Astrocyte (in vitro differentiated cells and primary cell): ENCODE results near the gene EPS8L1. TPM values are rescaled to one million over a fixed set of nuclear protein-coding genes. Genes with fewer than 3 reads are reported as not detected.

Source experiments
- DNase-seq: peaks from one replicate; pipeline ENCODE4 v3.0.0-alpha.2; 2010; ENCODE audit warnings: low read depth
- FAIRE-seq: peaks from 2 replicates; lab custom pipeline; 2011; peaks lifted over from hg19 to GRCh38; lab: Jason Lieb, UNC
- H2AFZ ChIP-seq: 2 replicates; pipeline ENCODE4 v1.6.0; 2012; ENCODE audit warnings: low read depth, low read length, inconsistent platforms
- H3K27ac ChIP-seq: 2 replicates; pipeline ENCODE4 v1.5.1; 2011; ENCODE audit warnings: low read depth, low read length, inconsistent platforms
- H3K27me3 ChIP-seq: 2 replicates; pipeline ENCODE4 v1.6.0; 2011; ENCODE audit warnings: low read length, inconsistent platforms; ENCODE audit not compliant: insufficient read depth
- H3K36me3 ChIP-seq: 2 replicates; pipeline ENCODE4 v1.5.1; 2011; ENCODE audit warnings: low read length, inconsistent platforms; ENCODE audit not compliant: insufficient read depth
- H3K4me1 ChIP-seq: 2 replicates; pipeline ENCODE4 v1.5.1; 2011; ENCODE audit warnings: low read length, inconsistent platforms; ENCODE audit not compliant: insufficient read depth
- H3K4me2 ChIP-seq: 2 replicates; pipeline ENCODE4 v1.6.0; 2012; ENCODE audit warnings: low read length, inconsistent platforms
- H3K4me3 ChIP-seq: 2 replicates; pipeline ENCODE4 v1.5.1; 2011; ENCODE audit warnings: low read depth, mild to moderate bottlenecking, low read length, inconsistent platforms; ENCODE audit not compliant: insufficient read depth
- H3K79me2 ChIP-seq: 2 replicates; pipeline ENCODE4 v1.6.0; 2012; ENCODE audit warnings: mild to moderate bottlenecking, low read length, inconsistent platforms; ENCODE audit not compliant: insufficient read depth
- H3K9ac ChIP-seq: 2 replicates; pipeline ENCODE4 v1.6.0; 2012; ENCODE audit warnings: mild to moderate bottlenecking, low read length, inconsistent platforms
- H3K9me3 ChIP-seq: 2 replicates; pipeline ENCODE4 v1.5.1; 2012; ENCODE audit warnings: low read depth, mild to moderate bottlenecking, low read length, inconsistent platforms; ENCODE audit not compliant: insufficient read depth
- H4K20me1 ChIP-seq: 2 replicates; pipeline ENCODE4 v1.6.0; 2012; ENCODE audit warnings: low read length, inconsistent platforms; ENCODE audit not compliant: insufficient read depth
- H3K27ac Mint-ChIP-seq: one replicate; pipeline ENCODE4 v1.8.0; 2021; ENCODE audit warnings: mild to moderate bottlenecking, mixed read lengths; ENCODE audit not compliant: unreplicated experiment
- H3K27me3 Mint-ChIP-seq: one replicate; pipeline ENCODE4 v1.8.0; 2021; ENCODE audit warnings: low read depth, mixed read lengths; ENCODE audit not compliant: unreplicated experiment
- H3K36me3 Mint-ChIP-seq: one replicate; pipeline ENCODE4 v1.8.0; 2021; ENCODE audit warnings: low read depth, mixed read lengths; ENCODE audit not compliant: unreplicated experiment
- H3K4me1 Mint-ChIP-seq: one replicate; pipeline ENCODE4 v1.8.0; 2021; ENCODE audit warnings: low read depth, mixed read lengths; ENCODE audit not compliant: unreplicated experiment
- H3K4me3 Mint-ChIP-seq: one replicate; pipeline ENCODE4 v1.8.0; 2021; ENCODE audit warnings: mild to moderate bottlenecking, moderate library complexity, mixed read lengths; ENCODE audit not compliant: unreplicated experiment
- H3K9me3 Mint-ChIP-seq: one replicate; pipeline ENCODE4 v1.8.0; 2021; ENCODE audit warnings: mild to moderate bottlenecking, mixed read lengths; ENCODE audit not compliant: unreplicated experiment
- EZH2 ChIP-seq: IDR thresholded peaks from 2 replicates; pipeline ENCODE4 v1.6.1; 2012; ENCODE audit warnings: mild to moderate bottlenecking, low read length, inconsistent platforms; ENCODE audit not compliant: insufficient read depth
- total RNA-seq: library from RNA; stranded (reverse); gene quantifications from 2 replicates; pipeline ENCODE4 v1.2.1, GENCODE V29; 2021
- TF ChIP-seq, protein P1 (sequence below): IDR thresholded peaks from 2 replicates; pipeline ENCODE4 v1.5.1; 2011; ENCODE audit warnings: low read depth, mild to moderate bottlenecking, inconsistent platforms, low read length, moderate library complexity; ENCODE audit not compliant: insufficient read depth

Gene EPS8L1
- total RNA-seq, 1 donor from 2014 or later = 9.2 TPM

DNA sequence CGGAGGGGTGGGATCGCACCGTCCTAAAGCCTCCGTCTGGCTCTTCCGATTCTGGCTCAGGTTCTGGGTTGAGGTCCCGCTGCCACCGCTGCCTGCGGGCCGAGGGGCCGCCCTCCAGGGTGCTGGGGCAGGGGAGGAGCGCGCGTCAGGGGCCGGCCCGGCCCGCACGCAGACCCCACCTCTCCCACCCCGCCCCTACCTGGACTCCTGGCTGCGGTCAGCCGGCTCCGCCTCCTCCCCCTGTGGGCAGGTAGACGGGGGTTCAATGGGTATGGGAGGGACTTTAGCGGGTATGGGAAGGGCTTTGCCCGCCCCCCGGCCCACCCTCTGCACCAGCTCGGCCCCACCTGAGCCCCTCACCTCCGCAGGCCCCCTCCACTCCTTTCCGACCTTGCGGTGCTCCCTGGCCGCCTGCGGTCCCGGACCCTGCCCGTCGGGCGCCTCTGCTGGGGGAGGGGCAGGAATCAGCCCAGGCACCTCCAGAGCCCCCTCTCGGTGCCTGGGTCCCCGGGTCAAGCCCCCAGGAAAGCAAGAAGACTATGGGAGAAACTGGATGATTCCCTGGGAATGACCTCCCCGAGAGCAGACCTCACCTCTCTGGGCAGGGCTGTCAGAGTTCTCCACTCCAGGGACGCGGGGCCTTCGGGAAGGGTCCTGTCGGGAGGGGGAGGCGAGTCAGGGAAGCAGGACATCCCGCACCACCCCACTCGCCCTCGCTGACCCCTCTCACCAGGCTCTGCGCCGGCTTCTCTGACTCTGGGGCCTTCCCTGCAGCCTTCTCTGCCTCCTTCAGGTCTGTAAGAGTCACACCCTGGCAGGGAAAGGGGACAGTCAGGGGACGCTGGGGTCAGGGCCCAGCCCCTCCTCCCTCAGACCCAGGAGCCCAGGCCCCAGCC is 17.0 kb downstream of the EPS8L1 start:
- FAIRE-seq (no peak), DNase-seq (no peak)
- no peak overlapping the region for H3K9ac ChIP-seq
- H3K4me1 ChIP-seq = peaks cover 8% of the 10 kb centered on the region
- no peaks in the 10 kb centered on the region for H3K9me3 ChIP-seq
- no peak for TF ChIP-seq EZH2
- TF ChIP-seq, protein P1, sequence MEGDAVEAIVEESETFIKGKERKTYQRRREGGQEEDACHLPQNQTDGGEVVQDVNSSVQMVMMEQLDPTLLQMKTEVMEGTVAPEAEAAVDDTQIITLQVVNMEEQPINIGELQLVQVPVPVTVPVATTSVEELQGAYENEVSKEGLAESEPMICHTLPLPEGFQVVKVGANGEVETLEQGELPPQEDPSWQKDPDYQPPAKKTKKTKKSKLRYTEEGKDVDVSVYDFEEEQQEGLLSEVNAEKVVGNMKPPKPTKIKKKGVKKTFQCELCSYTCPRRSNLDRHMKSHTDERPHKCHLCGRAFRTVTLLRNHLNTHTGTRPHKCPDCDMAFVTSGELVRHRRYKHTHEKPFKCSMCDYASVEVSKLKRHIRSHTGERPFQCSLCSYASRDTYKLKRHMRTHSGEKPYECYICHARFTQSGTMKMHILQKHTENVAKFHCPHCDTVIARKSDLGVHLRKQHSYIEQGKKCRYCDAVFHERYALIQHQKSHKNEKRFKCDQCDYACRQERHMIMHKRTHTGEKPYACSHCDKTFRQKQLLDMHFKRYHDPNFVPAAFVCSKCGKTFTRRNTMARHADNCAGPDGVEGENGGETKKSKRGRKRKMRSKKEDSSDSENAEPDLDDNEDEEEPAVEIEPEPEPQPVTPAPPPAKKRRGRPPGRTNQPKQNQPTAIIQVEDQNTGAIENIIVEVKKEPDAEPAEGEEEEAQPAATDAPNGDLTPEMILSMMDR = no peak
- peaks cover 12% of the 10 kb centered on the region for H3K4me1 Mint-ChIP-seq
- H3K36me3 ChIP-seq = no peaks in the 10 kb centered on the region
- no peaks in the 10 kb centered on the region for H3K27me3 ChIP-seq
- H3K27ac Mint-ChIP-seq = no peak overlapping the region
- H3K27me3 Mint-ChIP-seq = no peaks in the 10 kb centered on the region
- H3K4me3 ChIP-seq = no peak overlapping the region
- H3K79me2 ChIP-seq = peaks cover under 1% of the 10 kb centered on the region
- no peak overlapping the region for H3K4me3 Mint-ChIP-seq
- H3K36me3 Mint-ChIP-seq = peaks cover 6% of the 10 kb centered on the region
- no peak overlapping the region for H3K27ac ChIP-seq
- H4K20me1 ChIP-seq = peaks cover 25% of the 10 kb centered on the region
- H3K4me2 ChIP-seq = no peak overlapping the region
- no peak overlapping the region for H2AFZ ChIP-seq
- H3K9me3 Mint-ChIP-seq = no peaks in the 10 kb centered on the region

DNA sequence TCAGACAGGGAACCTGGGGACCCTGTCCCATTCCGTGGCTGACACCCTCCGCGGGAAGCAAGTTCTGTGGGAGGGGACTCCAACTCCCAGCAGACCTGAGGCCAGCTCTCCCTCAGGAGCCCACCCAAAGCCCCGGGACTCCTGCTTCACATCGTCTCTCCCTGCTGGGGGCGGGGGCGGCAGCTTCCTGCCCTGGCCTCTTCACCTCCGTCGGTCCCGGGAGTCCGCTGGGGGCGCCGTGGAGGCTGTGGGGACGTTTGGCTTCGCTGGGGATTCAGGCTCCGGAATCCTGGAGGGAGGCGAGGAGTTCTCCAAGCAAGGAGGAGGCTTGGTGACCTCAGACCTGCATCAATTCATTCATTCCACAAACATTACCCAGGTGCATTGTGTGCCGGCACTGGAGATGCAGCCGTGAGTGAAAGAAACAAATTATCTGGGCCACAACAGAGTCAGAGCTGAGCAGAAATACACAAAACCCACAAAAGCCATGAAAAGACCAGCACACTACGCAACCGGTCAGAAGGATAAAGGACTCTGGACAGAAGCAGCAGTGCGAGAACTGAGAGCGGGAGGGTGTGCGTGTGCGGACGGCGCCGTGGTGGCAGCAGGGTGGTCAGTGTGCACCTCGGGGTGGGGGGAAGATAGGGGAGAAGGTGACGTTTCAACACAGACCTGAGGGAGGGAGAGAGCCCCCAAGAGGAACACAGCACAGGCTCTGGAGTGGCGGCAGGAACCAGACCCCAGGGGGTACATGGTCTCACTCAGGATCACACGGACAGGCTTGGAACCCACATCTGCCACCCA is 19.0 kb downstream of the EPS8L1 start:
- Histone ChIP-seq H2AFZ (no peak overlapping the region), H3K9ac (no peak overlapping the region), H3K27me3 (no peaks in the 10 kb centered on the region), H3K27ac (no peak overlapping the region), H3K4me1 (no peaks in the 10 kb centered on the region), H3K79me2 (peaks cover 8% of the 10 kb centered on the region), H3K36me3 (no peaks in the 10 kb centered on the region), H4K20me1 (peaks cover 27% of the 10 kb centered on the region), H3K4me3 (no peak overlapping the region), H3K9me3 (no peaks in the 10 kb centered on the region), H3K4me2 (no peak overlapping the region)
- DNase-seq = no peak
- TF ChIP-seq EZH2 = no peak
- TF ChIP-seq, protein P1 = no peak
- no peak for FAIRE-seq
- Mint-ChIP-seq H3K27me3 (no peaks in the 10 kb centered on the region), H3K4me1 (peaks cover under 1% of the 10 kb centered on the region), H3K4me3 (peak overlapping the region; percentile 5), H3K27ac (no peak overlapping the region), H3K36me3 (peaks cover 10% of the 10 kb centered on the region), H3K9me3 (no peaks in the 10 kb centered on the region)
